ENCODE data around the gene ATPAF2.
A peak's percentile ranks its signal among the peaks of the same experiment; 100 is the strongest.

ATPAF2 gene

DNA sequence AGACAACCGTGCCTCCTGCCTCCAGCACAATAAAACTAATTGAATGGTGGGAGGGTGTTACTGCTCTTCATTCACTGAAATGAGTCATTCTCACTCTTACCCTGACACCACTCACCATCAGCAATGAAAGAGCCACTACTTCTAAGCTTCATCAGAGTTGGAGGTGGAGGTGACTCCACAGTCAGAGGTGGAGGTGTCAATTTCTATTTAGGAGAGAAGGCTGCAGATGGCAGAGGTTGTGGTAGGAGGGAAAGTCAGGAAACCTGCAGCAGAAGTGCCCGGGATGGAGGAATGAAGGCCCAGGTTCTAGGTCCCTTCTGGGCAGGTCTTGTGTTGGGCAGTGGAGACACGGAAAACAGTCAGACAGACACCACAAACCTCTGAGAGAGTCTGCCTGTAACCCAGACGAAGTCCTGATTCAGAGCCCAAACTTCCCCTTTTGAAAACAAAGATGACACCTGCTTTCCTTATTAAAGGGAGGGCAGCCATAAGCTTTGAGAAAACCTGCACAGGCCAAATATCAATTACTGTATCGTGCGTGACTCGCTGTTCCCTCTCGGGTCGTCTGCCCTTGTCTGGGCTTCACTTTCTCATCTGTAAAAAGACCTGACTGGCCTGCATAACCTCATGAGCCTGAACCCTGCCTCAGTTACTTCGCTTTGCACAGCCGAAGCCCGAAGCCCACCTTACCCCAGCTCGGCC is 668 bp downstream of the ATPAF2 start:
- DNase-seq, result no peak

- no peak for DNase-seq
Observed at GRCh38 chr17:18037486-18037885, 1.5 kb downstream of the ATPAF2 start.

DNA sequence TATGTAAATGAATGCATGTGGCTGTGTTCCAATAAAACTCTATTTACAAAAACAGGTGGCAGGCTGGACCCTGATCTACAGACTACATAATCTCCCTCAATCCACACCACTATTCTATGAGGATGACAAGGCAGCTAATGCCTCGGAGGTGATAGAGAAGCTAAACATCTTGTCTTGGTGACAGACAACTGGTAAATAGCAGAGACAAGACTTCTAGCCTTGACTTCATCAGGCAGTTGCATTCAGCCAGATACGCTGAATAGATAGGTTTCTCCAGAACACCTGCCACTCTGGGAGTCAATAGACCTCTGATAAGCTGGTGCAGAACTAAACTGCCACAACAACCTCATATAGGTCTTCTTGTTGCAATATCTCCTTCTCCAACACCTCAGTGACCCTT is 3.3 kb downstream of the ATPAF2 start:
- no peak for DNase-seq

- DNase-seq, result no peak
Observed at GRCh38 chr17:18033442-18034099, 5.4 kb downstream of the ATPAF2 start.

DNA sequence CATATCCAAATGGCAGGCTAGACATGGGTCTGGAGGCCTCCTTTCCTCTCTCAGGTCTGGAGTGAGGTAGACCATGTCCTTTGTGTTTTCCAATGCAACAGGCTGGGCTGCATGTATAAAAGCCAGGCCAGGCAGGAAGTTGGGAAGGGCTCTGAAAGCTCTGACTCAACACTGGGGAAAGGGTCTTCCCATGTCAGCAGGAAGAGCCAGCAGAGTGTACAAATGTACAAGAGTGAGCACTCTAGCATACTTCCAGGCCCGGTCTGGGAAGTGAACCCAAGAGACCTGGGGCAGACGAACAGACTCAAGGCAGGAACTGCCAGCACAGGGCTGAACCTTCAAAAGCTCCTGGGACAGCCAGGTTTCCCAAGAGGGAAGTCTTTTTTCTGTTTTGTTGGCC is 7.0 kb downstream of the ATPAF2 start:
- DNase-seq, result no peak

DNA sequence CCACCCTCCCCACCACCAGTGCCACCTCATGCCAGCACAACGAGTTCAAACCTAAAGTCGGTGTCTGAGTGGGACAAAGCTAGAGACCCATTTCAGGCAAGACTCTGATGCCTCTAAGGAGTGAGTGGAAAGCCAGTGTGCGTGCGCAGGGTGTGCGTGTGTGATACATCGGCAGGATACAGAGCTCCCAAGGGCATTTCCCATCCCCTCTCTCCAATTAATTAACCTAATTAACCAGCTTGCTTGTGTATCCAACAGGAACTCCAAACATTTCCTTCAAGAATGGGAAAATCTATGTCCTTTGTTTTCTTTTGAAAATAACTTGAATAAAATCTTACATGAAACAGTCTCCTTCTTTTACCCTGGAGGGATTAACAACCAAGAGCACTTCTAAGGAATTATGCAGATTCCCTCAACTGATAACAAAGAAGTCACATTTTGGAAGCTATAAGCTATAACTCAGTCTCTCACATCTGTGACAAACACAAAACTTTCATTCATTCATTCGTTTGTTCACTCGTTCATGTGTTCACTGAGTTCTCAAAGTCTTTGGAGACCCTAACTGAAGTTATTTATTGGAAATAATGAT is 9.9 kb downstream of the ATPAF2 start:
- DNase-seq, result no peak

- DNase-seq, result no peak
Observed at GRCh38 chr17:18028114-18028951, 10.6 kb downstream of the ATPAF2 start.

- no peak for DNase-seq
Observed at GRCh38 chr17:18027280-18027679, 11.7 kb downstream of the ATPAF2 start.

DNA sequence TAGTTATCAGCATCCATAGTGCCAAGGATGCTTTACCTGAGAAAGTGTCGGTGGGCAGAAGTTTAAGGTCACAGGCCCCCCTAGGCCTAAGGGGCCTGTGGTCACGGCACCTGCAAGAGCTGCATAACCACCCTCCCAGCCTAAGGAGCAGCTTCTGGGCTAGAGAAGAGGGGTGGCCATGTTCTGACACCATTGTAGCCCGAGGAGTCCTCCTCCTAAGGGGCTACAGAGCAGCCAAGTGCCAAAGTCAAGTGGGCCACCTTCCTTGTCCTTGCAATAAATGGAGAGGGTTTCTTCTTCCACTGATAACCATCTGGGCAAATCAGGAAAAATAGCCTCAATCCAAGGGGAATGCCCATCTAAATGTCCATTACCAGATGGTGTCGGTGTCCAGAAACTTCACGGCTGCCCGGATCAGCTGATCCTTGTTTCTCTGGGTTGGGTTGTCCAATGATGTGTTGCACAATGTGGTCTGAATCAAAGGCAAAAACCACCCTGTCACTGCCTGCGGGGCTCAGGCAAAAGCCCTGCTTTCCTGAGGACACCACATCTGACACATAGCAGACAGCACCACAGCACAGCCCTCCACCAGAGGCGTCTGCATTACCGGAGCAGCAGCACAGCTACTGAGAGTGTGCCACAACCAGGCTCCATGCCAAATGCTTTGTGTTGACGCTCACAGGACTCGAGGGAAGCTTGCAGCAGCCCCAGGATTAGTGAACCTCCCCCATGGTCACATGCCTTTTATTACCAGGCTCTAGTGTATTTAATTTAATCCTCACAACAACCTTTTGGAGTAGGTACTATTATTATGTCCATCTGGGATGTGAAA is 12.8 kb downstream of the ATPAF2 start:
- DNase-seq, result no peak

DNA sequence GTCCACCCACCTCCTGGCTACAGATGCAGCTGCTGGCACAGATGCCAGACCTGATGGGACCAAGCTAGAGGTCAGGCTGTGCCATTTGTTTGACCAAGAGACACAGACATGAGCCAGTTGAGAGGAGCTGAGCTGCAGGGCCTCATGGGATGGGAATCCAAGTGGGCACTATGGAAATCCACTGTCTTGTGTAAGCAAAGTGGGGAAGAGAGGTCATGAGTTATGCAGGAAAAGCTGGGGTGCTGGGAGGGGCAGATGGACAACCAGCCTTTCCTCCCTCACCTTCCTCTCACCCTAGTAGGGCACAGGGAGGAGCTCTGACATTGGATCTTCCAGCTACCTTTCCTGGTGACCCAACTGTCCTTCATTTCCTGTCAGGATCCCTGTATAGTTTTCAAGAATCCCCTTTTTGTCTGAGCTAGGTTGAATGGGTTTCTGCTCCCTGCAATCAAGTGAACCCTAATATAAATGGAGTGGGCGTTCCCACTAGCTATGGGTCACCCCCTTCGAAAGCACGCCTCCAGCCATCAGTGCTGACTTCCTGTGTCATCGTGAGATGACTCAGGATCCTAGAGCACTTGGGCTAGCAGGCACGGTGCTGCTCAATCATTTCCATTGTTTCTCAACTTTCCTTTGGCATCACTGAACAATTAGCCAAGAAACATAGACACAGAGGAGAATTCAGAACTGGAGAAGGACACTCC is 13.6 kb downstream of the ATPAF2 start:
- peak; percentile 20 for DNase-seq

- no peak for DNase-seq
Observed at GRCh38 chr17:18021372-18021771, 17.6 kb downstream of the ATPAF2 start.

- DNase-seq, result no peak
Observed at GRCh38 chr17:18020971-18021370, 18.0 kb downstream of the ATPAF2 start.

DNA sequence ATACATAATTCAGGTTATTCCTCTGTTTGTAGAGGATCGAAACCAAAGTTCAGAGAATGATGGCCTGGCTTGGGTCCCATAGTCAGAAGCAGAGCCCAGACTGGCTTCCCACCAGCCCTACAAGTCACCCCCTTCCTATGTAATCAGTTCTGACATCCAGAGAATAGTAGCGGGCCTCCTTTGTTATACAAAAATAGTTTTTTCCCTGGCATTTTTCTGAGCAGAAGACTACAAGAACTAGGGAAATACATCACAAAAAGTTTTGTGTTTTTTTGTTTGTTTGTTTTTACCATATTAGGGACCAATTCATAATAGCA is 19.2 kb downstream of the ATPAF2 start:
- no peak for DNase-seq

GRCh38 chr17:18018411-18018921 is 20.5 kb downstream of the ATPAF2 start:
- no peak for DNase-seq

GRCh38 chr17:18017958-18018357 is 21.0 kb downstream of the ATPAF2 start:
- DNase-seq, result no peak

DNA sequence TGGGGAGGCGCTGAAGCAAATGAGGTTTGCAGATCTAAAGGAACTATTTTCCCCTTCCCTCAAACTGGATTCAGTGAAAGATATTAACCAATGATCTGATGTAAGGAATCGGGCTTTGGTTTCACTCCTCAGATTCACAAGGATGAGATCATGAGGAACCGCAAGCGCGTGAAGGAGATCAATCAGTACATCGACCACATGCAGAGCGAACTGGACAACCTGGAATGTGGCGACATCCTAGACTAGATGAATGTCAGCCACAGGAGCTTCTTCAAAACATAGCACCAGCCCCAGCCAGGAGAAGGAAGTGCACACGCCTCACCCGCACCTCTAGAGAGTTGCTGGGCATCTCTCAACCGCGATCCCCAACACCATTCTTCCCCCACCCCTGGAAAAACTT is 22.5 kb downstream of the ATPAF2 start:
- DNase-seq, result no peak

GRCh38 chr17:18015593-18015992 is 23.4 kb downstream of the ATPAF2 start:
- DNase-seq, result no peak

DNA sequence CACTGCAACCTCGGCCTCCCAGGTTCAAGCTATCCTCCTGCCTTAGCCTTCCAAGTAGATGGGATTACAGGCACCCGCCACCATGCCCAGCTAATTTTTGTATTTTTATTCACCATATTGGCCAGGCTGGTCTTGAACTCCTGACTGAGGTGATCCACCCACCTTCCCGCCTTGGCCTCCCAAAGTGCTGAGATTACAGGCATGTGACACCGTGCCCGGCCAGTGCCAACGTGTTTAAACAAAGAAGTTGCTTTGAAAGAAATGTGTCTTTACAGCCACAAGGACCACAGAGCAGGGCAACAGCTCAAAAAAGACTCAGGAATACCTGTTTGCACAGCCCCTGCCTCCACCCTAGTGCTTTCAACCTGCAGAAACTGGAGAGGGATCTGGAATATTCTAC is 25.0 kb downstream of the ATPAF2 start:
- no peak for DNase-seq

DNA sequence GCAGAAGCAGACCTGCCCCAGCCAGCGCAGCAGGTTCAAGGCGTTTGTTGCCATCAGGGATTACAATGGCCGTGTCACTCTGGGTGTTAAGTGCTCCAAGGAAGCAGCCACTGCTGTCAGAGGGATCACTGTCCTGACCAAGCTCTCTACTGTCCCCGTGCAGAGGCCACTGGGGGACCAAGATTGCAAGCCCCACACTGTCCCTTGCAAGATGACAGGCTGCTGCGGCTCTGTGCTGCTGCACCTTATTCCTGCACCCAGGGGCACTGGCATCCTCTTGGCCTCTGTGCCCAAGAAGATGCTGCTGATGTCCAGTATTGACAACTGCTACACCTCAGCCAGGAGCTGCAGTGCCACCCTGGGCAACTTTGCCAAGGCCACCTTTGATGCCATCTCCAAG is 27.7 kb downstream of the ATPAF2 start:
- DNase-seq, result no peak

GRCh38 chr17:18009609-18010420 is 29.2 kb downstream of the ATPAF2 start:
- DNase-seq, result no peak

Data from NK-92 treated with Interleukin-12 subunit alpha and Interleukin-12 subunit beta, amount 100 ng/mL, for 24 hours (cell line).